KOPT-K1 (cell line): ENCODE measurements around the gene PLCD3.

ENCODE experiments used
- H3K27ac ChIP-seq: fragments of 200-600 bp; sonication (generic); 2 replicates; pipeline ENCODE4 v1.5.1; 2016; ENCODE audit warnings: antibody characterized with exemption, mild to moderate bottlenecking, low read depth, low read length; ENCODE audit not compliant: poor library complexity, severe bottlenecking
- H3K36me3 ChIP-seq: fragments of 200-600 bp; sonication (generic); 2 replicates; pipeline ENCODE4 v1.5.1; 2017; ENCODE audit warnings: antibody characterized with exemption, mild to moderate bottlenecking, low read length, moderate library complexity; ENCODE audit not compliant: insufficient read depth
- H3K9me3 ChIP-seq: fragments of 200-600 bp; sonication (generic); 2 replicates; pipeline ENCODE4 v1.5.1; 2017; ENCODE audit warnings: antibody characterized with exemption, low read length, mild to moderate bottlenecking; ENCODE audit not compliant: insufficient read depth, poor library complexity, severe bottlenecking

Gene PLCD3

DNA sequence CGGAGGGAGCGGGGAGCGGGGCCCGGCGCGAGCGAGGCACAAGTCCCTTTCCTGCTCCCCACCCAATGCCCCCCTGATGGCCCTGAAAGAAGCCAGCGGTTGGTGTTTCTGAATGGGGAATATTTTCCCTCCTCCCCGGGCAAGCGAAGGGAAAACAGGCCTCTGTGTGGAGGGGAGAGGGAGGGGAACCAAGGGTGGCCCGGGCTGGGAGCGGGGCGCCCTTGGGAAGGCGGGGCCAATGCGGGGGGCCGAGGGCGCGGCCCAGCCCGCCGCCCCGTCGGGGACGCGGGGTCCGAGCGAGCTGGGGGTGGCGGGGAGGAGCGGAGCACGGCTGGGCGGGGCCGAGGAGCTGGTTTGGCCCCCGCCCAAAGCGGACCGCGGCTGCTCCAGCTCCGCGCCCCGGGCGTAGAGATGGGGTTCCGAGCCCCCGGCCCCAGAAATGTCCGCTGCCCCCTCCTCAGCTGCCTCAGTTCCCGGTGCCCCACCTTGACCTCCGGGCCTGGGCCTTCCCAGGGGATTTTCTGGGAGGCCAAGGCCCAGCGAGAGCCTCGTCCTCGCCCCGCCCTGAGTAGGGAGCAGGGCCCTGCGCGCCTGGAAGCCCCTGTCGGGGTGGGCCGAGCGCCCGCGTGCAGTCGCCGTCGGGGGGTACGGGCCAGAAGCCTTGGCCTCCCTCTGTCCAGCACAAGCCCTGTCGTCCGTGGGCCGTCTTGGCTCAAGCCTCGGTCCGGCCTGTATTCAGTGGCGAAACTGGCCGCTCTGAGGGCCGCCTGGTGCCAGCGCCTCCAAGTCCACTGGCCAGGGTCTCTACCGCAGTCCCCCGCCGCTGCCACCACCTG is 12.1 kb upstream of the PLCD3 start:
- Histone ChIP-seq H3K27ac (no peak overlapping the region), H3K36me3 (no peaks in the 10 kb centered on the region), H3K9me3 (no peaks in the 10 kb centered on the region)

DNA sequence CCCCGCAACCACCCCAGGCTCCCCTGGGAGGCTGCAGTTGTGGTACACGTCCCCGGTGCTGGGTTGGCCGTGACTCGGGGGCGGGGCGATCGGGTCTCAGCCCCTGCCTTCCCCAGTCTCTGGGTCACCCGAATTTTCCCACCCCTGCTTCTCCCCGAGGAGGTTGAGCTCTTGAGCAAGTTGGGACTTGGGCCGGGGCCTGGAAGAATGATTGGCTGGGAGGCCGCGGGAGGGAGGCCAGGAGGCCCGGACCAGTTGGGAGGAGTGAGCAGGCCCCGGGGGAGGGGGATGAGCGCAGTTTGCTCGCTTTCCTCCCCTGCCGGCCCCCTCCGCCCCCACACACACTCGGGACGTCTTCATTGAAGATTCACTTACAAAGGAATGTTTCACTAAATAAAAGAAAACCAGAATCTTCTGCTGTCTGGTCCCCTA is 11.5 kb upstream of the PLCD3 start:
- Histone ChIP-seq H3K9me3 (no peaks in the 10 kb centered on the region), H3K27ac (no peak overlapping the region), H3K36me3 (no peaks in the 10 kb centered on the region)

DNA sequence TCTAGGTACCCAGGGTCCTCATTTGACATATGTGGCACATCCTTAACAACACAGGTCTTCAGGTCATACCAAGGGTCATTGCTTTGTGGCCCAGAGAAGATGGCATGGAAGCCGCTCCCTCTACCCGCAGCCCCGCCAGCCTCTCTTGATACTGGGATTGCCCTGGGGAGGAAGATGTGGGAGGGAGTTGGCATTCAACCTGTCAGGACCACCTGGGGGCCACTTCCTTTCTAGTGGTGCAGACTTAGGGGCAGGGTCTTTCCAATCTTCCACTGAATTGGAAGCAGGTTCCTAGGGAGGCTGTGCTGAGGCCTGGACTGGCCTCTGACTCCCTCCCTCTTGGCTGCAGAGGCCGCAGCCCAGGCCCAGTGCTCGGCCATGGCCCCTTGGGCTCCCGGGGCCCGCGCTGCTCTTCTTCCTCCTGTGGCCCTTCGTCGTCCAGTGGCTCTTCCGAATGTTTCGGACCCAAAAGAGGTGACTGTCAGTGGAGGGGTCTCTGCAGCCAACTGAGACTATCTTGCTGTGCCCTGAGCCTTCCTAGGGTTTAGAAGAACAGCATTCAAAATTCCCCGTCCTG is 10.9 kb upstream of the PLCD3 start:
- H3K27ac ChIP-seq: no peak overlapping the region
- H3K36me3 ChIP-seq: no peaks in the 10 kb centered on the region
- no peaks in the 10 kb centered on the region for H3K9me3 ChIP-seq

DNA sequence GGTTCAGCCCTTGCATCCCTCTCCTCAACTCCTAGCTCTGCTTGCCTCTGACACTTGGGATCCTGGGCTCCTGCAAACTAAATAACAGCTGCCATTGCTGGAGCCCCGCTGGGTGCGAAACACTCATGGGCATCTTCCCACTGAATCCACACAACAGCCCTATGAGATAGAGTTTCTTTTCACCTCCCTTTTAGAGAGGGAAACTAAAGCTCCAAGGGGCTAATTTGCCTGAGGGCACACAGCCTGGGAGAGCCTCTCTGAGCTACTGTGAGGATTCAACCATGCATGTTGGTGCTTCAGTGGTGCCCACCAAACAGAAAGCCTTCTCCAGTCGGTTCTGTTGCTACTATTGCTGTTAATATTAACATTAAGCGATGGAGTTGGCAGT is 7.2 kb upstream of the PLCD3 start:
- Histone ChIP-seq H3K9me3 (no peaks in the 10 kb centered on the region), H3K27ac (no peak overlapping the region)

DNA sequence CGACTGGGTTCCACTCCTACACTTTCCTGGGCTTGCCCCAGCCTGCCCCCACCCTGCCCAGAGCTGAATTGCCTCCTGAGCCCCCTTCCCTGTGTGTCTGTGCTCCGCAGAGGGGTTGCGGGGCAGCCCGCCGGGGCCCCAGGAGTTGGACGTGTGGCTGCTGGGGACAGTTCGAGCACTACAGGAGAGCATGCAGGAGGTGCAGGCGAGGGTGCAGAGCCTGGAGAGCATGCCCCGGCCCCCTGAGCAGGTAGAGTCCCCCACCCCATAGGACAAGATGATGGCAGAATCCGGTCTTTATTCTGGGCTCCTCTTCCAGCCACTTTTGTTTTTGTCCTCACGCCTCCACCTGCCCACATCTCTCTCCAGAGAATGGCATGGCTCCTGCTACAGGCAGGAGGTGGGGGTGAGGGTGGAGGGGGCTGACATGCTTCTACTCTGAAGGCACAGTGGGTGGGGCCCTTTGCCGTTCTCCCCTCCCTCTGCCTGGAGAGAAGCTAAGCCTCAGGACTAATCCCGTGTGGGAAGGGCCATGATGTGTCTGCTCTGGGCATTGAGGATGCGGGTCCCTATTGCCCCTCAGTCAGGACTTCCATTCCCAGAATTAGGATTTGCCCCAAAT is 6.7 kb upstream of the PLCD3 start:
- no peak overlapping the region for H3K27ac ChIP-seq

More for the DNA sequence above, 7.2 kb upstream of the PLCD3 start:
- H3K36me3 ChIP-seq: no peaks in the 10 kb centered on the region

DNA sequence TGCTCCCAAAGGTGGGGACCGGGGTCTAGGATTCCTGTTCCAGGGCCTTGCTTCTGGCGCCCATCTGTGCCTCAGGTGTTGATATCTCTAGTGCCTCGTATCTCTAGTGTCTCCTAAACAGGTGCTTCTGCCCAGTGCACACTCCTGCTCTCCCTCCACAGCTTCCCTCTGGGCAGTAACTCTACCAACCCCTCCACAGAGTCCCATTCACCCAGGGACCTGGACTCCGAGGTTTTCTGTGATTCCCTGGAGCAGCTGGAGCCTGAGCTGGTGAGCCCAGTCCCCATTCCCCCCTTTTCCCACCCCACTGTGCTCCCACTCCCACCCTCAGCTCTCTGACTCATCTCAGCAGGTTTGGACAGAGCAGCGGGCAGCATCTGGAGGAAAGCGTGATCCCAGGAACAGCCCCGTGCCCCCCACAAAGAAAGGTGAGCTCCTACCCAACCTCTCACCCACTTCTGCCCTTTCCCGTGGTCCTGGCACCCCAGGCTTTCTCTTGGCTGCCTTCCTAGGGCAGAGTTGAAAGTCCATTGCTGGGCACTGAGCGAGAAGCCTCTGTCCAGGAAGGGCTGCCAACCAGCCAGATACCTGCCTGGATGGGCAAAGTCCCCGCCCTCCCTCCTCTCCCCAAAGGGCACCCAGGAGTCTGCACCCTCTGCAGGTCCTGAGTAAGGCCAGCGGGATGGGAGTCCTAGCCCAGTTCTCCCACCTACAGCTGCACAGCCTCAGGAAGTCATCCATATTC is 5.4 kb upstream of the PLCD3 start:
- H3K27ac ChIP-seq: no peak overlapping the region
- no peaks in the 10 kb centered on the region for H3K36me3 ChIP-seq

More for the DNA sequence above, 6.7 kb upstream of the PLCD3 start:
- H3K9me3 ChIP-seq: no peaks in the 10 kb centered on the region
- no peaks in the 10 kb centered on the region for H3K36me3 ChIP-seq

DNA sequence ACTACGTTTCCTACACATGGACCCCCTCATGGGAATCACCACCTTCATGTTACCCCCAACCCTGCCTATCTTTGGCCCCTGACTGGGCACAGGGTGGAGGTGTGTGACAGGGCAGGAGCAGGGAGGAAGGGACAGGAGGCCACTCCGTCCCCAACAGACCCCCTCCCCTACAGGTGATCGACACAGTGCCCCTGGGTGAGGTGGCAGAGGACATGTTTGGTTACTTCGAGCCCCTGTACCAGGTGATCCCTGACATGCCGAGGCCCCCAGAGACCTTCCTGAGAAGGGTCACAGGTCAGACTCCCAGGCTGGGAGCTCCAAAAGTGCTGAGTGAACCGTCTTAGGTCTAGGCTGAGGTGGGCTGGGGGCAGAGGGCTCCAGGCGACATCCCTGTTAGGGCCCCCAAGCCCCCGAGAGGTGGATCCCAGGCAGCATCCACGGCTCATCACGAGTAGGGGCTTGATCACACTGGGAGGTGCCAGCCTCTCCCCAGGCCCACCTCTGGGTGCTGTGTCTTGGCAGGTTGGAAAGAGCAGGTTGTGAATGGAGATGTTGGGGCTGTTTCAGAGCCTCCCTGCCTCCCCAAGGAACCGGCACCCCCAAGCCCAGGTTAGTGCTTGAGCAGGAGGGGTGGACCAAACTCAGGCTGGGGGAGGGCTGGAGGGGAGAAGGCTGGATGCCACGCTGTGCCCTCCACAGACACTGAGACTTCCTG is 4.7 kb upstream of the PLCD3 start:
- Histone ChIP-seq H3K36me3 (no peaks in the 10 kb centered on the region), H3K9me3 (no peaks in the 10 kb centered on the region), H3K27ac (no peak overlapping the region)

More for the DNA sequence above, 5.4 kb upstream of the PLCD3 start:
- H3K9me3 ChIP-seq: no peaks in the 10 kb centered on the region

DNA sequence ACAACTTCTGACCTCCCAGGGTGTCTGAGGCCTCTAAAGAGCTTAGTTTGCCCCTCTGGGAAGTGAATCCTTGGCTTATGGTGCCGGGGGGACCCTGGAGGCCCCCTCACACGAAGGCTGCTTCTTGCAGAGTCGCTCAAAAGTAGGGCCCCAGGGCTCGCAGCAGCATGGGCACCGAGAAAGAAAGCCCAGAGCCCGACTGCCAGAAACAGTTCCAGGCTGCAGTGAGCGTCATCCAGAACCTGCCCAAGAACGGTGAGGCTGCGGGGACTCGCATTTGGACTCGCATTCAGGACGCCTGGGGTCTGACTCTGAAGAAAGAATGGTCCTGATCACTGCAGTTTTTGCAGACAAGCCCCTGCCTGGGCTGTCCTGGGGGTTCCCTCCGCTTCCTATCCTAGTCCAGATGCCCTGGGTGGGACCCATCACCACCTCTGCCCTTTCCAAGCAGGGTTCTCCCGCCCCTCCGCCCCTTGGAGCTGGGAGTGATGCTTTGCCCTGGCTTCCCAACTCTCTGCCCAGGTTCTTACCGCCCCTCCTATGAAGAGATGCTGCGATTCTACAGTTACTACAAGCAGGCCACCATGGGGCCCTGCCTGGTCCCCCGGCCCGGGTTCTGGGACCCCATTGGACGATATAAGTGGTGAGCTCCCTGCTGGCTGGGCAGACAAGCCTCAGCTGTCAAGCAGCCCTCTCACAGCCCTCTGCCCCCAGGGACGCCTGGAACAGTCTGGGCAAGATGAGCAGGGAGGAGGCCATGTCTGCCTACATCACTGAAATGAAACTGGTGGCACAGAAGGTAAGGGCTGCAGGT is 3.9 kb upstream of the PLCD3 start:
- no peaks in the 10 kb centered on the region for H3K9me3 ChIP-seq
- no peaks in the 10 kb centered on the region for H3K36me3 ChIP-seq
- H3K27ac ChIP-seq: peak overlapping the region; percentile 40

DNA sequence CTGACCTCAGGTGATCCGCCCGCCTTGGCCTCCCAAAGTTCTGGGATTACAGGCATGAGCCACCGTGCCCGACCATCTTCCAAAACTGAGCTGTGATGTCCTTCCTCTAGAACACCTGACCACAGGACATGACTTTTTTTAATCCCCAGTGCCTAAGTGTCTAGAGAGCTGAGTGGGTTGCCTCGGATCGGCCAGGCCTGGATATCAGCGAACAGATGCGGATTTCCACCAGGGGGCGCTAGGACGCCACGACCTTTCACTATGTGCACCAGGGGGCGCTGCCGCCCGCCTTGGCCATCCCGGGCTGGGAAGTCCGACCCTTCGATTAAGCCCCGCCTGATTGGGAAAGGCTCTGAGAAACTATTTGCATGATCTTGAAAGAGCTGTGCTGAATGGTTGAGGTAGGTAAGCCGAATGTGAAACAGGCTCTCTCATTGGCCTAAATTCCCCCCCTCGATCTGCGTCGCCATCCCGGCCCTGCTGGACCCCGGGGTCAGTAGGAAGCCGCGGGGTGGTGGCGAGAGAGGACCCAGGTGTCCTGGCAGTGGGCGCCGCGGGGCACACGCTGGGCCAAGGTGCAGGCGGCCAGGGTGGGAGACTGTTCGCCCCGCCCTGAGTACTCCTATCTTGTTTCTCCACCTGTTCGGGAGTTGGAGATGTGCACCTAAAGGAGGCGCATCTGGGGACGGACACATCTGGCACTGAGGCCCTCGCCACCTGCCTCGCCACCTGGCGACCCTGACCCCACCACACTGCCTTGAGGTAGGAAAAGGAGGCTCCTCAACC is 3.1 kb upstream of the PLCD3 start, which contains the start of gene ACBD4:
Gene ACBD4, plus strand, starts transcription at position 496 of the 786 bp plus-strand sequence. CDS start 458 bp downstream, outside the sequence.
- Histone ChIP-seq H3K36me3 (no peaks in the 10 kb centered on the region), H3K9me3 (no peaks in the 10 kb centered on the region), H3K27ac (peak within 1 kb of the TSS; percentile 40)

DNA sequence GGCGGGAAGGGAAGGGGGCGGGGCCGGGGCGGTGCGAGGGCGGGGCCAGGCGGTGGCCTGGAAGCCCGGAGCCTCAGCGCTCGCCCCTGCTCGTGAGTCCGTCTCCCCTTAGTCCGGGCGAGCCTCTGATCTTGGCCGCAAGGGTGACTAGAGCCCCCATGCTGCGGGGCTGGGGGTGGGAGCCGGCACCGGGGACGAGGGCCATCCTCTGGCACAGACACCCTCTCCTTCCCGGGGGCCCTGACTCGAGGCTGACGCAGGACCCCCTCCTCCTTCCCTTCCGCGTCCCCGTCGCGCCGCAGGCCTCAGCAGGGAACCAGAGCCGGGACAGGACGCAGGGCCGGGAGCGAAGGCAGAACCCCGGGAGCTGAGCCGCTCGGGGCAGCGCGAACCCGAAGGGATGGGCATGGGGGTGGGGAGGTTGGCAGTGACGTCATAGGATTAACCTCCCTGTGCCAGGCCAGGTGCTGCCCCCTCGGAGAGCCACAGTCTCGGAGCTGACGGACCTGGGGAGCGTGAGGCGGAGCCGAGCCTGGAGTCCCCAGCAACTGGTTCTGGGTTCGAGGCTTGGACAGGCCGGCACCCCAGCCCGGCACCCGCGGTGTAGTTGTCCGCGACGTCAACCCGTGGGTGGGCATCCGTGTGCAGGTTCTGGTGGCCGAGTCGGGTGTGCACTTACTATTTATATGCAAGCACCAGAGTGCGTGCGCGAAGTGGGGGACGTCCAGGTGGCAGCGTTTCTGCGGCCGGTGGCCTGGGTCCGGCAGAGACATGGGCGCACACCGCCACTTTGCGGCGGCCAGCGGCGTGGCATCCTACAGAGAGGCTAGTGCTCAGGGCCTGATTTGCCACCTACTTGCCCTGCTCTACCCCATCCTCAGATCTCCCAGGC is 503 bp upstream of the PLCD3 start:
- no peaks in the 10 kb centered on the region for H3K9me3 ChIP-seq
- H3K36me3 ChIP-seq: no peaks in the 10 kb centered on the region
- H3K27ac ChIP-seq: peak overlapping the region; percentile 50

DNA sequence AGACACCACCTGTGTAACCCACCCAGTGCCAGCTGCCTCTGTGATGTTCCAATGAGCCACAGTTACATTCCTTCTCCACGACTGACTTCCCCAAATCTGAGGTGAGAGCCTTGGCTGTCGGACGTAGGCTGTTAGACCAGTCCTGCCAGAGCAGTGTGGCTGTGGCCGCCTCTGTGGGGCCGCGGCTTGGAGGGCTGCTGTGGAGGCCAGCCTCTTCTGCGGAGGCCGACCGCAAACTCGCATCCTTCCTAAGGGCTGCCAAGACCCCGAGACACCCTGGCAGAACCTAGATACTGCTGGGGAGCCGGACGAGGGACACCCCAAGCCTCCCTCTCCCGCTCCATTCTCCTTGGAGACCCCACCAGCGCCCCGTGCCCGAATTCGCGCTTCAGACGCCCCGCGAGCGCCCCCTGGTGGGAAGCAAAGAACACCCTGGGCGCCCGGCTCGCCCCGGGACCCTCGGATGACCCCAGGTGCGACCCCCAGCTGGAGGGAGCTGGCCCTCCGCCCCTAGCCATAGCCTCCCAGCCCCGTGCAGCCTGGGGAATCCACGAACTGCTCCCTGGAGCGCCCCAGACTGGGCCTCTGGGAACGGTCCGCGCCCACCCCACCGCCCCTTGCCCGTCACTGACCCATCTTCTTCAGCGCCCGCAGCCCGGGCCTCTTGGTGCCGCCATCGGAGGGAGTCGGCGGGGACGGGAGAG is 547 bp downstream of the PLCD3 start:
- Histone ChIP-seq H3K27ac (peak overlapping the region; percentile 27), H3K36me3 (no peaks in the 10 kb centered on the region)

More for the DNA sequence above, 547 bp downstream of the PLCD3 start:
- H3K9me3 ChIP-seq: no peaks in the 10 kb centered on the region
